Adrenal gland (tissue), 5 donors: ENCODE measurements around the gene CBX8.

Experiments
- POLR2A ChIP-seq, 2 donors: fragments of 450-650 bp; IDR thresholded peaks; one replicate each; pipeline ENCODE4 v1.6.1; 2017; ENCODE audit warnings: antibody characterized with exemption in 2 of 2, mild to moderate bottlenecking in 2 of 2, moderate library complexity in 1 of 2
- TF ChIP-seq, protein P1 (sequence below), 6 experiments: fragments of 450-650 bp in 4 of 6; fragments of 200-600 bp in 2 of 6; sonication (generic) in 1 of 6; IDR thresholded peaks; 1 replicate in 5 of 6; 2 replicates in 1 of 6; pipeline versions ENCODE4 v1.5.1 to v1.8.0; 2016 to 2021; ENCODE audit warnings: antibody characterized with exemption in 6 of 6, mild to moderate bottlenecking in 2 of 6, moderate library complexity in 1 of 6
- donor health status: DM: no; HTN: no; CAD: no.

DNA sequence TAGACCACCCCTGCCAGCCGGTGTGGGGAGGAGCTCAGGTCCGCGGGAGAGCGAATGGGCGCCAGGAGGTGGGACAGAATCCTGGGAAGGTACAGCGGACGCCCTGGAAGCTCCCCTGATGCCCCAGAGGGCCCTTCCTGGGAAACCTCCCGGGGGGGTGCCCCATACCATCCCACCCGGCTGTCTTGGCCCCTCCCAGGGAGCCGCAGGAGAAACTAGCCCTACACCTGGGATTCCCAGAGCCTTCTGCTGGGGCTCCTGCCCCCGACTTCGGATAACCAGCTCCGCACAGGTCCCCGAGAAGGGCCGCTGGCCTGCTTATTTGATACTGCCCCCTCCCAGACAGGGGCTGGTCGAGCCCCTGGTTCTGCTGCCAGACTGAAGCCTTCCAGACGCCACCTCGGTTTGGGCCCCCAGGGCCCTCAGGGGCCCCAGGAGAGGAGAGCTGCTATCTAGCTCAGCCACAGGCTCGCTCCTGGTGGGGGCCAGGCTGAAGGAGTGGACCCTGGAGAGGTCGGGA is 45.3 kb upstream of the CBX8 start:
- no peak for TF ChIP-seq POLR2A (IDR thresholded peaks at IDR 0.05)
- TF ChIP-seq, protein P1, sequence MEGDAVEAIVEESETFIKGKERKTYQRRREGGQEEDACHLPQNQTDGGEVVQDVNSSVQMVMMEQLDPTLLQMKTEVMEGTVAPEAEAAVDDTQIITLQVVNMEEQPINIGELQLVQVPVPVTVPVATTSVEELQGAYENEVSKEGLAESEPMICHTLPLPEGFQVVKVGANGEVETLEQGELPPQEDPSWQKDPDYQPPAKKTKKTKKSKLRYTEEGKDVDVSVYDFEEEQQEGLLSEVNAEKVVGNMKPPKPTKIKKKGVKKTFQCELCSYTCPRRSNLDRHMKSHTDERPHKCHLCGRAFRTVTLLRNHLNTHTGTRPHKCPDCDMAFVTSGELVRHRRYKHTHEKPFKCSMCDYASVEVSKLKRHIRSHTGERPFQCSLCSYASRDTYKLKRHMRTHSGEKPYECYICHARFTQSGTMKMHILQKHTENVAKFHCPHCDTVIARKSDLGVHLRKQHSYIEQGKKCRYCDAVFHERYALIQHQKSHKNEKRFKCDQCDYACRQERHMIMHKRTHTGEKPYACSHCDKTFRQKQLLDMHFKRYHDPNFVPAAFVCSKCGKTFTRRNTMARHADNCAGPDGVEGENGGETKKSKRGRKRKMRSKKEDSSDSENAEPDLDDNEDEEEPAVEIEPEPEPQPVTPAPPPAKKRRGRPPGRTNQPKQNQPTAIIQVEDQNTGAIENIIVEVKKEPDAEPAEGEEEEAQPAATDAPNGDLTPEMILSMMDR (IDR thresholded peaks at IDR 0.05), result no peak
